Posterior cingulate gyrus (tissue), 11 donors: ENCODE measurements around the gene GIMD1.
A peak's percentile ranks its signal among the peaks of the same experiment; 100 is the strongest.
"Not testable (repeated sequence)": the region's sequence is repeated elsewhere in the genome, so short reads cannot be mapped to it uniquely, and the experiment has no call there.

Source experiments
- DNase-seq, 10 donors: peaks; one replicate each; pipeline versions ENCODE4 v3.0.0 to v3.0.0-alpha.2; 2020 to 2021; ENCODE audit warnings: mixed read lengths in 3 of 10
- intact Hi-C: fragments of 100-400 bp; cut with DNase I; formaldehyde crosslinking; loops from one replicate; pipeline ENCODE4 v1.15.1; 2023

The GIMD1 gene

GRCh38 chr4:106368678-106369077 lies at the start of gene GIMD1:
TSS of gene GIMD1 (minus strand) at chr4:106368778. CDS start at chr4:106367435, 1,343 bp downstream.
- DNase-seq: no peak
- intact Hi-C loops: loop anchor here (5.0 kb wide), 1 partner anchor 814 kb away; no protein-coding TSS in a partner anchor

- intact Hi-C loops: no loop called here
- no peak for DNase-seq
Observed at GRCh38 chr4:106414366-106414765, 45.8 kb upstream of the GIMD1 start.

GRCh38 chr4:106409901-106410889 lies 41.6 kb upstream of the GIMD1 start:
- no peak for DNase-seq
- intact Hi-C loops: no loop called here

GRCh38 chr4:106408004-106408403 lies 39.4 kb upstream of the GIMD1 start:
- DNase-seq: peak in 1 of 10 donors; percentile 11
- intact Hi-C loops: not testable (repeated sequence)

GRCh38 chr4:106401157-106401556 lies 32.6 kb upstream of the GIMD1 start:
- no peak for DNase-seq
- intact Hi-C loops: no loop called here

GRCh38 chr4:106398898-106399297 lies 30.3 kb upstream of the GIMD1 start:
- DNase-seq, intact Hi-C loops: not testable (repeated sequence)

- intact Hi-C loops: no loop called here
- DNase-seq: no peak
Observed at GRCh38 chr4:106395582-106395981, 27.0 kb upstream of the GIMD1 start.

- peak in 2 of 10 donors; percentile 62 to 66 for DNase-seq
- intact Hi-C loops: no loop called here
Observed at GRCh38 chr4:106385853-106386393, 17.3 kb upstream of the GIMD1 start.

GRCh38 chr4:106384878-106385277 lies 16.3 kb upstream of the GIMD1 start:
- DNase-seq: peak in 1 of 10 donors; percentile 46
- intact Hi-C loops: no loop called here

GRCh38 chr4:106380179-106380578 lies 11.6 kb upstream of the GIMD1 start:
- DNase-seq: no peak
- intact Hi-C loops: no loop called here

GRCh38 chr4:106373026-106373425 lies 4.4 kb upstream of the GIMD1 start:
- intact Hi-C loops: no loop called here
- DNase-seq: no peak

GRCh38 chr4:106371161-106371560 lies 2.6 kb upstream of the GIMD1 start:
- intact Hi-C loops: no loop called here

GRCh38 chr4:106370214-106370613 lies 1.6 kb upstream of the GIMD1 start:
- intact Hi-C loops: no loop called here
- no peak for DNase-seq

More at GRCh38 chr4:106371161-106371560, 2.6 kb upstream of the GIMD1 start:
- no peak for DNase-seq

- intact Hi-C loops: loop anchor here (5.0 kb wide), 1 partner anchor 813 kb away; no protein-coding TSS in a partner anchor
- DNase-seq: peak in 2 of 10 donors; percentile 14 to 16
Observed at GRCh38 chr4:106369456-106370060, 980 bp upstream of the GIMD1 start.

- intact Hi-C loops: loop anchor here (5.0 kb wide), 1 partner anchor 815 kb away; no protein-coding TSS in a partner anchor
- DNase-seq: peak in 1 of 10 donors; percentile 71
Observed at GRCh38 chr4:106367072-106367471, 1.5 kb downstream of the GIMD1 start.

GRCh38 chr4:106366026-106366425 lies 2.6 kb downstream of the GIMD1 start:
- DNase-seq: no peak
- intact Hi-C loops: loop anchor here (5.0 kb wide), 1 partner anchor 816 kb away; no protein-coding TSS in a partner anchor

GRCh38 chr4:106365613-106366012 lies 3.0 kb downstream of the GIMD1 start:
- DNase-seq: no peak
- intact Hi-C loops: loop anchor here (5.0 kb wide), 1 partner anchor 817 kb away; no protein-coding TSS in a partner anchor

- intact Hi-C loops: no loop called here
- no peak for DNase-seq
Observed at GRCh38 chr4:106364282-106364681, 4.3 kb downstream of the GIMD1 start.

- DNase-seq: no peak
- intact Hi-C loops: no loop called here
Observed at GRCh38 chr4:106362086-106362825, 6.3 kb downstream of the GIMD1 start.

- no peak for DNase-seq
- intact Hi-C loops: no loop called here
Observed at GRCh38 chr4:106358899-106359298, 9.7 kb downstream of the GIMD1 start.
